ENCODE measurements around the gene TCF7. TPM values are rescaled to one million over a fixed set of nuclear protein-coding genes. Genes with fewer than 3 reads are reported as not detected.

The TCF7 gene
- total RNA-seq, 1 donor from 2014 or later: 5.7 TPM

DNA sequence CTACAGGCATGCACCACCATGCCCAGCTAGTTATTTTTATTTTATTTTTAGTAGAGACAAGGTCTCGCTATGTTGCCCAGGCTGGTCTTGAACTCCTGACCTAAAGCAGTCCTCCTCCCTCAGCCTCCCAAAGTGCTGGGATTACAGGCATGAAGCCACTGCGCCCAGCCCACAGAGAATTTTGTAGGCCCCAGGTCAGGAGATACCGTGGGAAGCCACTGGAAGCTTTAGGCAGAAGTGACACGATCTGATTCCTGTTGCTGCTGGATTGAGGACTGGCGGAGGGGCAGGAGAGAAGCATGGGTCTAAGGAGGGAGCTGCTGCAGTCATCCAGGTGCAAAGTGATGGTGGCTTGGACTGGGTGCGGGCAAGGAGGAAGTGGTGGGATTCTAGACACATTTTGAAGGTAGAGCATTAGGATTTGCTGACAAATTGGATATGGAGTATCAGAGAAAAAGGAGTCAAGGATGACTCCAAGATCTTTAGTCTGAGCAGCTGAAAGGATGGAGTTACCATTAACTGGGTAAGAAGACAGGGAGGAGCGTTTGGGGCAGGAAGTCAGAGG lies 20.7 kb downstream of the TCF7 start:
- no peak for ATAC-seq
- H3K4me3 ChIP-seq: no peak overlapping the region
- TF ChIP-seq, protein P1, sequence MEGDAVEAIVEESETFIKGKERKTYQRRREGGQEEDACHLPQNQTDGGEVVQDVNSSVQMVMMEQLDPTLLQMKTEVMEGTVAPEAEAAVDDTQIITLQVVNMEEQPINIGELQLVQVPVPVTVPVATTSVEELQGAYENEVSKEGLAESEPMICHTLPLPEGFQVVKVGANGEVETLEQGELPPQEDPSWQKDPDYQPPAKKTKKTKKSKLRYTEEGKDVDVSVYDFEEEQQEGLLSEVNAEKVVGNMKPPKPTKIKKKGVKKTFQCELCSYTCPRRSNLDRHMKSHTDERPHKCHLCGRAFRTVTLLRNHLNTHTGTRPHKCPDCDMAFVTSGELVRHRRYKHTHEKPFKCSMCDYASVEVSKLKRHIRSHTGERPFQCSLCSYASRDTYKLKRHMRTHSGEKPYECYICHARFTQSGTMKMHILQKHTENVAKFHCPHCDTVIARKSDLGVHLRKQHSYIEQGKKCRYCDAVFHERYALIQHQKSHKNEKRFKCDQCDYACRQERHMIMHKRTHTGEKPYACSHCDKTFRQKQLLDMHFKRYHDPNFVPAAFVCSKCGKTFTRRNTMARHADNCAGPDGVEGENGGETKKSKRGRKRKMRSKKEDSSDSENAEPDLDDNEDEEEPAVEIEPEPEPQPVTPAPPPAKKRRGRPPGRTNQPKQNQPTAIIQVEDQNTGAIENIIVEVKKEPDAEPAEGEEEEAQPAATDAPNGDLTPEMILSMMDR (IDR thresholded peaks at IDR 0.05): no peak
- intact Hi-C loops (cut with DNase I): no loop called here
- no peaks in the 10 kb centered on the region for H3K9me3 ChIP-seq
- DNase-seq: no peak
- H3K4me1 ChIP-seq: peaks cover 22% of the 10 kb centered on the region
- H3K27me3 ChIP-seq (ENCODE audit: low read depth): no peaks in the 10 kb centered on the region
- peaks cover 53% of the 10 kb centered on the region for H3K36me3 ChIP-seq
- no peak overlapping the region for H3K27ac ChIP-seq

DNA sequence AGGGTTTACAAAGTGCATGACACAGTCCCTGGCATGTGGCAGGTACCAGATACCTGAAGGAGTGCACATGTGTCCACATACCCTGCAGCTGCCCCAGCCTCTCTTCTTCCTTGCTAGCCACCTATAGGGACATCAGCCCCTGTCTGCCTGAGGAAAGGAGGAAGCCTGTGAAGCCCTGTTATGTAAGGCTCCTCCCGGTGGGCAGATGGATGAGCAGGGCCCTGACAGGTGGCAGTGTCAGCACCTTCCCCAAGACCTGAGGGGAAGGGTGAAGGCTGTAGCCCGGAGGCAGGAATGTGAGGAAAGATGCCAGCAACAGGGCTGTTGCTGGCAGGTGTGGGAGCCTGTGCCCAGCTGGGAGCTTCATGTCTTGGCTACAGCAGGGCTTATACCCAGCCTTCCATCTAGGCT lies 21.7 kb downstream of the TCF7 start:
- TF ChIP-seq, protein P1 (IDR thresholded peaks at IDR 0.05): no peak

DNA sequence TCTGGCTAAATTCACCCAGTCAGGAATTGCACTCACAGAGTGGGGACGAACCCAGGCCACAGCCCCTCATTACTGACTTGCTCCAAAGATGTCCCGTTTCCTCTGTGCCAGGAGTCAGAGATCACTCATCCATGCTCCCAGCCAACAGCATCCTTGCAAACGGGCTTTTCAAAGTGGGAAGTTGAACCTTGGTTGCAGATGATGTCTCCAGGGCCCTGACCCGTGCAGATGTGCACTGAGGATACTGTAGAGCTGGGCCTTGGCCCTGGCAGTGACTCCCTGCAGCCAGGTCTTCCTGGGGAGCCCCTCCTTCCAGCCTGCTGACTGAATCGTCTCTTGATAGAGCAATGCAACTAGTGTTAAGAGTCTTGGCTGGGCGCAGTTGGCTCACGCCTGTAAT lies 22.3 kb downstream of the TCF7 start:
- Histone ChIP-seq H3K27me3 (ENCODE audit: low read depth) (no peaks in the 10 kb centered on the region), H3K27ac (no peak overlapping the region), H3K4me3 (no peak overlapping the region), H3K4me1 (peaks cover 29% of the 10 kb centered on the region), H3K36me3 (peaks cover 63% of the 10 kb centered on the region), H3K9me3 (no peaks in the 10 kb centered on the region)
- TF ChIP-seq, protein P1 (IDR thresholded peaks at IDR 0.05): no peak
- intact Hi-C loops (cut with DNase I): no loop called here
- DNase-seq (peak; percentile 20), ATAC-seq (no peak)

More for the DNA sequence above, 21.7 kb downstream of the TCF7 start:
- no peak for ATAC-seq
- intact Hi-C loops (cut with DNase I): no loop called here
- peaks cover 57% of the 10 kb centered on the region for H3K36me3 ChIP-seq
- H3K27ac ChIP-seq: no peak overlapping the region
- no peak overlapping the region for H3K4me3 ChIP-seq
- H3K27me3 ChIP-seq (ENCODE audit: low read depth): no peaks in the 10 kb centered on the region
- peaks cover 31% of the 10 kb centered on the region for H3K4me1 ChIP-seq
- H3K9me3 ChIP-seq: no peaks in the 10 kb centered on the region
- DNase-seq: peak; percentile 12

- no peak overlapping the region for H3K4me3 ChIP-seq
- H3K27me3 ChIP-seq (ENCODE audit: low read depth): no peaks in the 10 kb centered on the region
- H3K4me1 ChIP-seq: peaks cover 22% of the 10 kb centered on the region
- TF ChIP-seq, protein P1 (IDR thresholded peaks at IDR 0.05): no peak
- DNase-seq (peak; percentile 30), ATAC-seq (no peak)
- peaks cover 77% of the 10 kb centered on the region for H3K36me3 ChIP-seq
- H3K9me3 ChIP-seq: no peaks in the 10 kb centered on the region
- intact Hi-C loops (cut with DNase I): no loop called here
- H3K27ac ChIP-seq: peak overlapping the region; percentile 18
Measured at GRCh38 chr5:134138416-134139376, 24.2 kb downstream of the TCF7 start.

DNA sequence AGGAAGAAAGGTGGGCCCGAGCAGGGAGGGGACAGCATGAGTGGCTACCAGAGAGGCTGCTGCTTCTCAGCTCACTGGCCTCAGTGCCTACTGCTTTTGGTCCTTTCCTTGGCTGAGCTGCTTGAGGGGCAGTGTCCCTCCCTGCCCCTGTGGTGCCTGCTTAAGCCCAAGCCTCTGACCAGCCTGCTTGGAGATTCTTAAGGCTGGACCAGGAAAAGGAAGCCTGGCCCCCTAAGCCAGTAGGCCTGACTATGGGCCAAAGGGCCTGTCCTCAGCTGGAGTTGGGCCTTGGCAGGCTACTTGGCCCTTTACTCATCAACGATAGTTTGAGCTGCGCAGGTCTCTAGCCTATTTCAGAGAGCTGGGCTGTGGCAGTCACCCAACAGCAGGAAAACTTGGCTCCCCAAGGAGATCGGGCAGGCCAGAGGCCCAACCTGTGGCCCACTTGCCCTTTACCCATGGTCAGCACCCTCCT lies 24.9 kb downstream of the TCF7 start:
- H3K4me1 ChIP-seq: peaks cover 22% of the 10 kb centered on the region
- TF ChIP-seq, protein P1 (IDR thresholded peaks at IDR 0.05): no peak
- no peaks in the 10 kb centered on the region for H3K27me3 ChIP-seq (ENCODE audit: low read depth)
- DNase-seq (peak; percentile 23), ATAC-seq (no peak)
- H3K27ac ChIP-seq: no peak overlapping the region
- H3K36me3 ChIP-seq: peaks cover 77% of the 10 kb centered on the region
- intact Hi-C loops (cut with DNase I): no loop called here
- H3K4me3 ChIP-seq: no peak overlapping the region
- no peaks in the 10 kb centered on the region for H3K9me3 ChIP-seq

All from lower lobe of right lung (tissue), 2 donors.